HepG2 (cell line): Measurements from ENCODE around the gene BICDL2. TPM values are rescaled to one million over a fixed set of nuclear protein-coding genes. Genes with fewer than 3 reads are reported as not detected.

Experiments
- ATAC-seq: fragments of 200-7000 bp; cut with Tn5 transposase; 3 replicates; pipeline ENCODE4 v1.9.1; 2020; ENCODE audit warnings: mild to moderate bottlenecking, moderate library complexity
- BruUV-seq: library from RNA; stranded (reverse); fragments of 400-500 nt; replicated peaks from 2 replicates; lab custom pipeline; 2021; lab: Mats Ljungman, UMichigan
- CTCF ChIA-PET: fragments of 300-600 bp; formaldehyde crosslinking; extraction: SDS; loops from one replicate; lab custom pipeline; 2021; ENCODE audit warnings: low total read pairs, inconsistent platforms, low intra/inter-chr PET ratio; lab: Yijun Ruan, JAX
- POLR2A ChIA-PET: fragments of 350-600 bp; sonication (Branson Sonifier 250); formaldehyde crosslinking; loops from one replicate; lab custom pipeline; 2020; ENCODE audit warnings: antibody characterized with exemption, inconsistent platforms; lab: Yijun Ruan, JAX
- DNase-seq: peaks from one replicate; pipeline ENCODE4 v3.0.0-alpha.2; 2015; ENCODE audit warnings: low spot score
- FAIRE-seq: peaks from 3 replicates; lab custom pipeline; 2011; peaks lifted over from hg19 to GRCh38; lab: Jason Lieb, UNC
- H2AFZ ChIP-seq: one replicate; pipeline ENCODE4 v1.6.1; 2011; ENCODE audit warnings: low read length, inconsistent platforms
- H3K27ac ChIP-seq: fragments of 300-600 bp; 3 replicates; pipeline ENCODE4 v1.8.0; 2011; ENCODE audit warnings: mixed run types, mild to moderate bottlenecking, mixed read lengths, low read length, inconsistent platforms; ENCODE audit not compliant: insufficient read depth; ENCODE audit errors: extremely low read length
- H3K27me3 ChIP-seq, 2 experiments: fragments of 200-600 bp in 1 of 2; 2 replicates in 1 of 2; 3 replicates in 1 of 2; pipeline versions ENCODE4 v1.6.0 to v1.8.0; 2011; ENCODE audit warnings: low read length in 2 of 2, mild to moderate bottlenecking in 2 of 2, moderate library complexity in 2 of 2, inconsistent platforms in 1 of 2; ENCODE audit not compliant: insufficient read depth in 2 of 2, control insufficient read depth in 1 of 2
- H3K36me3 ChIP-seq, 2 experiments: fragments of 200-600 bp in 1 of 2; replicated peaks in 1 of 2; 2 replicates in 1 of 2; 3 replicates in 1 of 2; pipeline versions ENCODE4 v1.5.1 to v1.8.0; 2011; ENCODE audit warnings: low read length in 2 of 2, inconsistent platforms in 1 of 2; ENCODE audit not compliant: insufficient read depth in 2 of 2, control insufficient read depth in 1 of 2
- H3K4me1 ChIP-seq: 2 replicates; pipeline ENCODE4 v1.5.1; 2012; ENCODE audit warnings: low read length, inconsistent platforms; ENCODE audit not compliant: insufficient read depth
- H3K4me2 ChIP-seq: 2 replicates; pipeline ENCODE4 v1.6.0; 2011; ENCODE audit warnings: low read depth, low read length, inconsistent platforms
- H3K4me3 ChIP-seq, 3 experiments: fragments of 200-600 bp in 1 of 3; sonication (generic), shearing (Covaris generic) in 1 of 3; replicated peaks in 1 of 3; 2 replicates each; pipeline ENCODE4 v1.5.1; 2011 to 2016; ENCODE audit warnings: low read length in 3 of 3, inconsistent platforms in 2 of 3, low read depth in 2 of 3, mild to moderate bottlenecking in 2 of 3, control low read depth in 1 of 3, mixed read lengths in 1 of 3; ENCODE audit not compliant: insufficient read depth in 1 of 3
- H3K79me2 ChIP-seq: one replicate; pipeline ENCODE4 v1.6.1; 2011; ENCODE audit warnings: low read length, inconsistent platforms; ENCODE audit not compliant: insufficient read depth
- H3K9ac ChIP-seq: 2 replicates; pipeline ENCODE4 v1.6.0; 2011; ENCODE audit warnings: mild to moderate bottlenecking, low read depth, low read length, inconsistent platforms; ENCODE audit not compliant: insufficient read depth
- H3K9me3 ChIP-seq: 2 replicates; pipeline ENCODE4 v1.5.1; 2012; ENCODE audit warnings: mild to moderate bottlenecking, low read length
- H4K20me1 ChIP-seq: 2 replicates; pipeline ENCODE4 v1.6.0; 2011; ENCODE audit warnings: inconsistent platforms, mild to moderate bottlenecking, low read length, moderate library complexity; ENCODE audit not compliant: insufficient read depth
- ERF ChIP-seq: IDR thresholded peaks from 2 replicates; pipeline ENCODE4 v1.6.1; 2018; ENCODE audit warnings: missing biosample characterization, missing genetic modification reagents
- GATAD1 ChIP-seq: IDR thresholded peaks from 2 replicates; pipeline ENCODE4 v1.6.1; 2016; ENCODE audit warnings: missing genetic modification reagents, missing compliant biosample characterization
- HOXD1 ChIP-seq: sonication (generic); formaldehyde crosslinking; IDR thresholded peaks from 2 replicates; pipeline ENCODE4 v1.5.0; 2020; ENCODE audit warnings: missing genetic modification reagents
- SYNCRIP ChIP-seq: fragments of 200-400 bp; formaldehyde crosslinking; IDR thresholded peaks from 2 replicates; pipeline ENCODE4 v1.6.1; 2018; ENCODE audit warnings: mild to moderate bottlenecking, low read depth, low read length; ENCODE audit not compliant: insufficient read depth
- ZKSCAN1 ChIP-seq: fragments of 150-350 bp; IDR thresholded peaks from 2 replicates; pipeline ENCODE4 v1.6.1; 2014; ENCODE audit warnings: low read length
- ZNF296 ChIP-seq: sonication (generic); formaldehyde crosslinking; conservative IDR thresholded peaks from 2 replicates; pipeline ENCODE4 v1.5.0; 2020; ENCODE audit warnings: mild to moderate bottlenecking, missing genetic modification reagents
- ZNF331 ChIP-seq: sonication (generic); formaldehyde crosslinking; IDR thresholded peaks from 2 replicates; pipeline ENCODE4 v1.4.0; 2020; ENCODE audit warnings: missing genetic modification reagents
- ZNF337 ChIP-seq: sonication (generic); formaldehyde crosslinking; IDR thresholded peaks from 2 replicates; pipeline ENCODE4 v1.5.1; 2020; ENCODE audit warnings: missing genetic modification reagents, low read depth, mild to moderate bottlenecking, borderline replicate concordance
- ZNF460 ChIP-seq: sonication (generic); formaldehyde crosslinking; IDR thresholded peaks from 2 replicates; pipeline ENCODE4 v1.5.1; 2020; ENCODE audit warnings: missing genetic modification reagents, mild to moderate bottlenecking, borderline replicate concordance
- ZNF501 ChIP-seq: sonication (generic); formaldehyde crosslinking; IDR thresholded peaks from 2 replicates; pipeline ENCODE4 v1.5.1; 2020; ENCODE audit warnings: mild to moderate bottlenecking, moderate library complexity, missing genetic modification reagents
- WGBS: methylation state at CpG from one replicate; pipeline ENCODE4 v1.1.6; 2017; ENCODE audit warnings: low lambda C conversion rate; 5-methylcytosine and 5-hydroxymethylcytosine counted together
- in situ Hi-C: cut with HindIII; loops from 2 replicates; pipeline ENCODE4 v1.10.0; 2017; ENCODE audit warnings: low pct_unique_long_range_greater_than_20kb; ENCODE audit not compliant: extremely low pct_ligation_motif_present
- intact Hi-C: fragments of 100-400 bp; cut with micrococcal nuclease; formaldehyde crosslinking; loops from one replicate; pipeline ENCODE4 v1.10.0; 2022; ENCODE audit not compliant: unreplicated experiment
- polyA plus RNA-seq, 8 experiments: library from polyadenylated mRNA; depleted of rRNA in 3 of 8; stranded (reverse) in 7 of 8; unstranded in 1 of 8; fragments of >200 nt; fragmentation: Illumina TruSeq in 4 of 8; extraction: Trizol in 4 of 8; gene quantifications; 2 replicates each; pipeline versions ENCODE4 v1.2.1 to v1.2.3, GENCODE V29; 2011 to 2016; ENCODE audit warnings: low read depth in 4 of 8, missing spikeins in 1 of 8, mixed read lengths in 1 of 8; ENCODE audit not compliant: insufficient read depth in 1 of 8
- total RNA-seq, 5 experiments: library from RNA; depleted of rRNA; stranded (reverse); fragments of >200 nt; fragmentation: Illumina TruSeq; extraction: Trizol; gene quantifications; 2 replicates each; pipeline ENCODE4 v1.2.3, GENCODE V29; 2016; ENCODE audit warnings: low read depth in 1 of 5
- TF ChIP-seq, protein P1 (sequence below): sonication (generic); formaldehyde crosslinking; IDR thresholded peaks from 2 replicates; pipeline ENCODE4 v1.8.1; 2023; ENCODE audit warnings: mild to moderate bottlenecking, missing genetic modification reagents
- TF ChIP-seq, protein P2 (sequence below): sonication (generic); formaldehyde crosslinking; IDR thresholded peaks from 2 replicates; pipeline ENCODE4 v1.4.0; 2020; ENCODE audit warnings: low read depth, mild to moderate bottlenecking, missing genetic modification reagents
- TF ChIP-seq, protein P3 (sequence below): sonication (generic); formaldehyde crosslinking; IDR thresholded peaks from 2 replicates; pipeline ENCODE4 v1.4.0; 2020; ENCODE audit warnings: mild to moderate bottlenecking, missing genetic modification reagents
- TF ChIP-seq, protein P4 (sequence below): sonication (generic); formaldehyde crosslinking; IDR thresholded peaks from 2 replicates; pipeline ENCODE4 v1.4.0; 2020; ENCODE audit warnings: missing genetic modification reagents, mild to moderate bottlenecking, borderline replicate concordance

Gene BICDL2
- total and polyA plus RNA-seq, 2 of the 13 experiments (the other 11 are each of a cell fraction or from before 2014, with no cell fraction given), result 0.12 TPM; not detected in 1

DNA sequence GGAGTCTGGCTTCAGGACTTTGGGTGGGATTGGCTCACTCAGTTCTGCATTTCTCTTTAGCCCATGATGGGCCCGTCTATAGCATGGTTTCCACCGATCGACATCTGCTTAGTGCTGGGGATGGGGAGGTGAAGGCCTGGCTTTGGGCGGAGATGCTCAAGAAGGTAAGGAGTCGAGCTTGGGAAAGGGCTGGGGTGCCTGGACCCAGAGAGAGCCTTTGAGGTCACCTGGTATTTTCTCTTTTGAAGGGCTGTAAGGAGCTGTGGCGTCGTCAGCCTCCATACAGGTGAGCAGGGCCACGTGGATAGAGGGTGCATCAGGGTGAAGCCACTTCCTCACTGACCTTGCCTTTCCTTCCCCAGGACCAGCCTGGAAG lies 10.8 kb downstream of the BICDL2 start:
- CTCF ChIA-PET, result no interaction called here
- H3K4me1 ChIP-seq, result peaks cover 52% of the 10 kb centered on the region
- FAIRE-seq, result no peak

More for the DNA sequence above, 10.8 kb downstream of the BICDL2 start:
- H3K27me3 ChIP-seq, result peaks cover 5 to 25% of the 10 kb centered on the region in 2 experiments
- TF ChIP-seq, protein P1, sequence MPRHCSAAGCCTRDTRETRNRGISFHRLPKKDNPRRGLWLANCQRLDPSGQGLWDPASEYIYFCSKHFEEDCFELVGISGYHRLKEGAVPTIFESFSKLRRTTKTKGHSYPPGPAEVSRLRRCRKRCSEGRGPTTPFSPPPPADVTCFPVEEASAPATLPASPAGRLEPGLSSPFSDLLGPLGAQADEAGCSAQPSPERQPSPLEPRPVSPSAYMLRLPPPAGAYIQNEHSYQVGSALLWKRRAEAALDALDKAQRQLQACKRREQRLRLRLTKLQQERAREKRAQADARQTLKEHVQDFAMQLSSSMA (CRISPR knock-in tag), result no peak
- TF ChIP-seq SYNCRIP (no peak), ZNF501 (no peak), ZKSCAN1 (no peak), ZNF296 (CRISPR knock-in tag) (no peak), ZNF460 (CRISPR knock-in tag) (no peak), ERF (CRISPR knock-in tag) (no peak), ZNF337 (CRISPR knock-in tag) (no peak), HOXD1 (CRISPR knock-in tag) (no peak), ZNF331 (no peak), GATAD1 (CRISPR knock-in tag) (no peak)
- TF ChIP-seq, protein P2, sequence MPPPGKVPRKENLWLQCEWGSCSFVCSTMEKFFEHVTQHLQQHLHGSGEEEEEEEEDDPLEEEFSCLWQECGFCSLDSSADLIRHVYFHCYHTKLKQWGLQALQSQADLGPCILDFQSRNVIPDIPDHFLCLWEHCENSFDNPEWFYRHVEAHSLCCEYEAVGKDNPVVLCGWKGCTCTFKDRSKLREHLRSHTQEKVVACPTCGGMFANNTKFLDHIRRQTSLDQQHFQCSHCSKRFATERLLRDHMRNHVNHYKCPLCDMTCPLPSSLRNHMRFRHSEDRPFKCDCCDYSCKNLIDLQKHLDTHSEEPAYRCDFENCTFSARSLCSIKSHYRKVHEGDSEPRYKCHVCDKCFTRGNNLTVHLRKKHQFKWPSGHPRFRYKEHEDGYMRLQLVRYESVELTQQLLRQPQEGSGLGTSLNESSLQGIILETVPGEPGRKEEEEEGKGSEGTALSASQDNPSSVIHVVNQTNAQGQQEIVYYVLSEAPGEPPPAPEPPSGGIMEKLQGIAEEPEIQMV, result no peak
- TF ChIP-seq, protein P3, sequence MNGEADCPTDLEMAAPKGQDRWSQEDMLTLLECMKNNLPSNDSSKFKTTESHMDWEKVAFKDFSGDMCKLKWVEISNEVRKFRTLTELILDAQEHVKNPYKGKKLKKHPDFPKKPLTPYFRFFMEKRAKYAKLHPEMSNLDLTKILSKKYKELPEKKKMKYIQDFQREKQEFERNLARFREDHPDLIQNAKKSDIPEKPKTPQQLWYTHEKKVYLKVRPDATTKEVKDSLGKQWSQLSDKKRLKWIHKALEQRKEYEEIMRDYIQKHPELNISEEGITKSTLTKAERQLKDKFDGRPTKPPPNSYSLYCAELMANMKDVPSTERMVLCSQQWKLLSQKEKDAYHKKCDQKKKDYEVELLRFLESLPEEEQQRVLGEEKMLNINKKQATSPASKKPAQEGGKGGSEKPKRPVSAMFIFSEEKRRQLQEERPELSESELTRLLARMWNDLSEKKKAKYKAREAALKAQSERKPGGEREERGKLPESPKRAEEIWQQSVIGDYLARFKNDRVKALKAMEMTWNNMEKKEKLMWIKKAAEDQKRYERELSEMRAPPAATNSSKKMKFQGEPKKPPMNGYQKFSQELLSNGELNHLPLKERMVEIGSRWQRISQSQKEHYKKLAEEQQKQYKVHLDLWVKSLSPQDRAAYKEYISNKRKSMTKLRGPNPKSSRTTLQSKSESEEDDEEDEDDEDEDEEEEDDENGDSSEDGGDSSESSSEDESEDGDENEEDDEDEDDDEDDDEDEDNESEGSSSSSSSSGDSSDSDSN, result no peak
- TF ChIP-seq, protein P4, sequence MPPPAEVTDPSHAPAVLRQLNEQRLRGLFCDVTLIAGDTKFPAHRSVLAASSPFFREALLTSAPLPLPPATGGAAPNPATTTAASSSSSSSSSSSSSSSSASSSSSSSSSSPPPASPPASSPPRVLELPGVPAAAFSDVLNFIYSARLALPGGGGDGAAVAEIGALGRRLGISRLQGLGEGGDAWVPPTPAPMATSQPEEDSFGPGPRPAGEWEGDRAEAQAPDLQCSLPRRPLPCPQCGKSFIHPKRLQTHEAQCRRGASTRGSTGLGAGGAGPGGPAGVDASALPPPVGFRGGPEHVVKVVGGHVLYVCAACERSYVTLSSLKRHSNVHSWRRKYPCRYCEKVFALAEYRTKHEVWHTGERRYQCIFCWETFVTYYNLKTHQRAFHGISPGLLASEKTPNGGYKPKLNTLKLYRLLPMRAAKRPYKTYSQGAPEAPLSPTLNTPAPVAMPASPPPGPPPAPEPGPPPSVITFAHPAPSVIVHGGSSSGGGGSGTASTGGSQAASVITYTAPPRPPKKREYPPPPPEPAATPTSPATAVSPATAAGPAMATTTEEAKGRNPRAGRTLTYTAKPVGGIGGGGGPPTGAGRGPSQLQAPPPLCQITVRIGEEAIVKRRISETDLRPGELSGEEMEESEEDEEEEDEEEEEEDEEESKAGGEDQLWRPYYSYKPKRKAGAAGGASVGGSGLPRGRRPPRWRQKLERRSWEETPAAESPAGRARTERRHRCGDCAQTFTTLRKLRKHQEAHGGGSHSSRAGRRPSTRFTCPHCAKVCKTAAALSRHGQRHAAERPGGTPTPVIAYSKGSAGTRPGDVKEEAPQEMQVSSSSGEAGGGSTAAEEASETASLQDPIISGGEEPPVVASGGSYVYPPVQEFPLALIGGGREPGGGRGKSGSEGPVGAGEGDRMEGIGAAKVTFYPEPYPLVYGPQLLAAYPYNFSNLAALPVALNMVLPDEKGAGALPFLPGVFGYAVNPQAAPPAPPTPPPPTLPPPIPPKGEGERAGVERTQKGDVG (CRISPR knock-in tag), result no peak
- TF ChIP-seq, all 625 proteins: peak for 0
- intact Hi-C loops, result no loop called here
- Histone ChIP-seq H3K4me3 (no peak overlapping the region), H3K36me3 (peaks cover 16 to 17% of the 10 kb centered on the region in 2 experiments; a peak in 4 of 5 replicates), H3K4me2 (no peak overlapping the region), H3K9me3 (no peaks in the 10 kb centered on the region), H3K9ac (no peak overlapping the region), H4K20me1 (peaks cover 31% of the 10 kb centered on the region; the same call in 1 of the 2 replicates), H3K79me2 (peaks cover 5% of the 10 kb centered on the region), H3K27ac (no peak overlapping the region), H2AFZ (no peak overlapping the region)
- POLR2A ChIA-PET, result interaction anchor here (18.8 kb wide), 1 partner anchor 17 kb away, joined by 750 read pairs; the partner anchor contains the start of gene CLDN9
- ATAC-seq (no peak), DNase-seq (no peak)
- in situ Hi-C loops, result no loop called here
- no TSS peak for BruUV-seq
- 98% methylated on average over 8 of the region's 8 CpGs for WGBS
